Endothelial cell of umbilical vein (primary cell): ENCODE results near the gene CLCN3. TPM values are rescaled to one million over a fixed set of nuclear protein-coding genes. Genes with fewer than 3 reads are reported as not detected.
A peak's percentile ranks its signal among the peaks of the same experiment; 100 is the strongest.

Experiments
- BruUV-seq: library from RNA; stranded (reverse); fragments of 400-500 nt; replicated peaks from 2 replicates; lab custom pipeline; 2021; lab: Mats Ljungman, UMichigan
- CTCF ChIA-PET: fragments of 300-600, 350-600 bp; sonication (Branson Sonifier 250); formaldehyde crosslinking; loops from one replicate; lab custom pipeline; 2021; ENCODE audit warnings: antibody characterized with exemption, inconsistent platforms; lab: Charles Lee
- POLR2A ChIA-PET: fragments of 300-600, 350-600 bp; sonication (Branson Sonifier 250); formaldehyde crosslinking; loops from one replicate; lab custom pipeline; 2021; ENCODE audit warnings: antibody characterized with exemption, inconsistent platforms; lab: Charles Lee
- DNase-seq: peaks from one replicate; pipeline ENCODE4 v3.0.0-alpha.2; 2011; ENCODE audit warnings: low read depth, low spot score
- FAIRE-seq: peaks from 2 replicates; lab custom pipeline; 2011; peaks lifted over from hg19 to GRCh38; lab: Jason Lieb, UNC
- H2AFZ ChIP-seq: 2 replicates; pipeline ENCODE4 v1.6.0; 2012; ENCODE audit warnings: low read depth, low read length, control low read depth, inconsistent platforms
- H3K27ac ChIP-seq: 2 replicates; pipeline ENCODE4 v1.5.1; 2011; ENCODE audit warnings: low read depth, mild to moderate bottlenecking, control low read depth, low read length, moderate library complexity; ENCODE audit not compliant: insufficient read depth
- H3K27me3 ChIP-seq, 2 experiments: 2 replicates each; pipeline versions ENCODE4 v1.6.0 to v1.6.1; 2011; ENCODE audit warnings: low read length in 2 of 2, mixed read lengths in 1 of 2; ENCODE audit not compliant: control insufficient read depth in 2 of 2, insufficient read depth in 2 of 2
- H3K36me3 ChIP-seq, 2 experiments: 2 replicates in 1 of 2; 3 replicates in 1 of 2; pipeline ENCODE4 v1.5.1; 2011; ENCODE audit warnings: low read length in 2 of 2, mild to moderate bottlenecking in 1 of 2, moderate library complexity in 1 of 2; ENCODE audit not compliant: control insufficient read depth in 2 of 2, insufficient read depth in 2 of 2; ENCODE audit errors: extremely low read depth in 1 of 2
- H3K4me1 ChIP-seq: 3 replicates; pipeline ENCODE4 v1.5.1; 2011; ENCODE audit warnings: mild to moderate bottlenecking, low read length; ENCODE audit not compliant: control insufficient read depth, insufficient read depth; ENCODE audit errors: extremely low read depth
- H3K4me2 ChIP-seq: 2 replicates; pipeline ENCODE4 v1.6.1; 2011; ENCODE audit warnings: low read length, control low read depth, mixed read lengths; ENCODE audit not compliant: insufficient read depth
- H3K4me3 ChIP-seq, 3 experiments: fragments of 200-600 bp in 1 of 3; sonication (generic), shearing (Covaris generic) in 1 of 3; replicated peaks in 1 of 3; 2 replicates each; pipeline ENCODE4 v1.5.1; 2011 to 2016; ENCODE audit warnings: control low read depth in 3 of 3, low read length in 3 of 3, mild to moderate bottlenecking in 2 of 3, inconsistent platforms in 1 of 3, low read depth in 1 of 3, moderate library complexity in 1 of 3; ENCODE audit not compliant: insufficient read depth in 1 of 3
- H3K79me2 ChIP-seq: 2 replicates; pipeline ENCODE4 v1.6.0; 2012; ENCODE audit warnings: low read length, inconsistent platforms; ENCODE audit not compliant: control insufficient read depth, insufficient read depth
- H3K9ac ChIP-seq: replicated peaks from 2 replicates; pipeline ENCODE3; 2011; ENCODE audit warnings: low read length, control low read depth; ENCODE audit not compliant: insufficient read depth; ENCODE audit errors: extremely low read depth
- H3K9me1 ChIP-seq: replicated peaks from 3 replicates; pipeline ENCODE4 v1.6.0; 2011; ENCODE audit warnings: mild to moderate bottlenecking, low read length; ENCODE audit not compliant: control insufficient read depth, insufficient read depth; ENCODE audit errors: extremely low read depth
- H3K9me3 ChIP-seq: replicated peaks from 2 replicates; pipeline ENCODE4 v1.5.1; 2012; ENCODE audit warnings: low read length, inconsistent platforms; ENCODE audit not compliant: control insufficient read depth, insufficient read depth
- H4K20me1 ChIP-seq: replicated peaks from 2 replicates; pipeline ENCODE3; 2011; ENCODE audit warnings: mild to moderate bottlenecking, low read length; ENCODE audit not compliant: control insufficient read depth, insufficient read depth; ENCODE audit errors: extremely low read depth
- CTCF ChIP-seq, 2 donors: IDR thresholded peaks; 1 replicate in 1 of 2; 2 replicates in 1 of 2; pipeline ENCODE4 v1.5.1; 2011; ENCODE audit warnings: low read length in 2 of 2, mild to moderate bottlenecking in 2 of 2, moderate library complexity in 2 of 2, control low read depth in 1 of 2, inconsistent platforms in 1 of 2, low read depth in 1 of 2; ENCODE audit not compliant: insufficient read depth in 1 of 2; ENCODE audit errors: extremely low read depth in 1 of 2
- EZH2 ChIP-seq: IDR thresholded peaks from 2 replicates; pipeline ENCODE4 v1.6.1; 2012; ENCODE audit warnings: borderline replicate concordance, low read depth, mild to moderate bottlenecking, moderate library complexity, low read length, inconsistent platforms; ENCODE audit not compliant: severe bottlenecking
- FOS ChIP-seq: IDR thresholded peaks from 2 replicates; pipeline ENCODE4 v1.6.1; 2011; ENCODE audit warnings: mild to moderate bottlenecking, low read length, moderate library complexity, borderline replicate concordance; ENCODE audit not compliant: insufficient read depth
- GATA2 ChIP-seq: IDR thresholded peaks from 2 replicates; pipeline ENCODE4 v1.7.0; 2011; ENCODE audit warnings: low read depth, mild to moderate bottlenecking, moderate library complexity, mixed read lengths, low read length; ENCODE audit not compliant: insufficient read length, insufficient read depth
- JUN ChIP-seq: IDR thresholded peaks from 2 replicates; pipeline ENCODE4 v1.6.1; 2011; ENCODE audit warnings: borderline replicate concordance, low read depth; ENCODE audit not compliant: insufficient read length, insufficient read depth
- MYC ChIP-seq: IDR thresholded peaks from one replicate; pipeline ENCODE4 v1.6.1; 2011; ENCODE audit warnings: mild to moderate bottlenecking, low read depth, low read length
- POLR2A ChIP-seq: IDR thresholded peaks from 2 replicates; pipeline ENCODE4 v1.6.1; 2012; ENCODE audit warnings: low read depth, mild to moderate bottlenecking, control low read depth, low read length
- POLR2AphosphoS5 ChIP-seq: IDR thresholded peaks from 2 replicates; pipeline ENCODE4 v1.6.1; 2012; ENCODE audit warnings: low read depth, mild to moderate bottlenecking, control low read depth, low read length, moderate library complexity; ENCODE audit not compliant: insufficient read depth
- dilution Hi-C: fragments of 300-500 bp; cut with MboI; formaldehyde crosslinking; loops from one replicate; pipeline ENCODE4 v1.15.0; 2019; ENCODE audit warnings: low sequenced_read_pairs; ENCODE audit not compliant: extremely low pct_ligation_motif_present
- intact Hi-C: fragments of 100-400 bp; cut with micrococcal nuclease; formaldehyde crosslinking; loops from one replicate; pipeline ENCODE4 v1.10.0; 2022
- polyA plus RNA-seq, 4 experiments: library from polyadenylated mRNA; depleted of rRNA in 3 of 4; stranded (reverse) in 3 of 4; unstranded in 1 of 4; fragments of >200 nt; gene quantifications; 2 replicates each; pipeline versions ENCODE4 v1.2.1 to v1.2.3, GENCODE V29; 2011 to 2012; ENCODE audit warnings: missing spikeins in 1 of 4
- total RNA-seq: library from RNA; stranded (reverse); gene quantifications from 2 replicates; pipeline ENCODE4 v1.2.3, GENCODE V29; 2021
- TF ChIP-seq, protein P1 (sequence below): IDR thresholded peaks from 2 replicates; pipeline ENCODE4 v1.6.1; 2011; ENCODE audit not compliant: insufficient read depth, insufficient read length

The CLCN3 gene
- total and polyA plus RNA-seq, 2 donors (not counting 3 experiments of a cell fraction or from before 2014, with no cell fraction given) = 16.5 to 51.4 TPM

- H3K27ac ChIP-seq = peak overlapping the region; percentile 76
- H3K27me3 ChIP-seq = no peaks in the 10 kb centered on the region
- intact Hi-C loops (loop anchor here (1.0 to 5.0 kb wide), 3 partner anchors 44 to 93 kb away; partner anchors contain the start of genes CLCN3 and HPF1), dilution Hi-C loops (no loop called here)
- peaks cover 18% of the 10 kb centered on the region for H3K79me2 ChIP-seq
- H3K36me3 ChIP-seq = peaks cover 0 to 2% of the 10 kb centered on the region in 2 experiments
- no peaks in the 10 kb centered on the region for H3K9me3 ChIP-seq
- TF ChIP-seq FOS = peak; percentile 45
- no peak for TF ChIP-seq MYC
- no peak for TF ChIP-seq EZH2
- peak; percentile 54 for TF ChIP-seq POLR2AphosphoS5
- TF ChIP-seq, protein P1, sequence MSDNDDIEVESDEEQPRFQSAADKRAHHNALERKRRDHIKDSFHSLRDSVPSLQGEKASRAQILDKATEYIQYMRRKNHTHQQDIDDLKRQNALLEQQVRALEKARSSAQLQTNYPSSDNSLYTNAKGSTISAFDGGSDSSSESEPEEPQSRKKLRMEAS = no peak
- peak; percentile 33 for TF ChIP-seq JUN
- peak; percentile 72 for TF ChIP-seq GATA2
- no peak for TF ChIP-seq POLR2A
- no peak for TF ChIP-seq CTCF (IDR thresholded peaks at IDR 0.05; ENCODE audit: extremely low read depth in 1 of 2, insufficient read depth in 1 of 2, low read depth in 1 of 2, low read length in 2 of 2)
- peak; percentile 31 for FAIRE-seq
- peaks cover 2% of the 10 kb centered on the region for H3K9me1 ChIP-seq
- no TSS peak for BruUV-seq
- H3K9ac ChIP-seq = peak overlapping the region; percentile 69
- no peak overlapping the region for H3K4me3 ChIP-seq
- H4K20me1 ChIP-seq = no peaks in the 10 kb centered on the region
- ChIA-PET CTCF (interaction anchor here (0.6 to 2.1 kb wide), 5 partner anchors 45 to 109 kb away, joined by 3 to 8 read pairs (median 3); no protein-coding TSS in a partner anchor), POLR2A (interaction anchor here (1.2 kb wide), 1 partner anchor 44 kb away, joined by 3 read pairs; the partner anchor contains the start of gene CLCN3)
- no peak overlapping the region for H2AFZ ChIP-seq
- peak; percentile 91 for DNase-seq
- peaks cover 55% of the 10 kb centered on the region for H3K4me1 ChIP-seq
- peak overlapping the region; percentile 68 for H3K4me2 ChIP-seq
Measured at GRCh38 chr4:169663831-169664230, 43.5 kb downstream of the CLCN3 start.
